ENCODE data around the gene ERI3. TPM values are rescaled to one million over a fixed set of nuclear protein-coding genes. Genes with fewer than 3 reads are reported as not detected.

Gene ERI3
- 38.3 TPM for polyA plus RNA-seq
- long read RNA-seq, donor 1, partial matches to known transcripts, result 0 of 4 reads
- long read RNA-seq, donor 1, other reads (novel, unspliced or antisense), result 0 of 4 reads
- long read RNA-seq, donor 2, transcript ERI3-201 (9 exons, 1,684 nt), result major isoform, 6 of 16 reads
- long read RNA-seq, donor 2, partial matches to known transcripts, result 10 of 16 reads
- long read RNA-seq, donor 2, other reads (novel, unspliced or antisense), result 0 of 16 reads
- long read RNA-seq, donor 3, result 0 reads
- long read RNA-seq, donor 4, partial matches to known transcripts, result 0 of 1 reads
- long read RNA-seq, donor 4, other reads (novel, unspliced or antisense), result 0 of 1 reads
- long read RNA-seq, donor 5, transcript ERI3-201 (9 exons, 1,684 nt), result major isoform, 5 of 5 reads
- long read RNA-seq, donor 5, partial matches to known transcripts, result 0 of 5 reads
- long read RNA-seq, donor 5, other reads (novel, unspliced or antisense), result 0 of 5 reads
- long read RNA-seq, donor 6, partial matches to known transcripts, result 15 of 17 reads
- long read RNA-seq, donor 6, other reads (novel, unspliced or antisense), result 0 of 17 reads
- long read RNA-seq, donor 7, transcript ERI3-201 (9 exons, 1,684 nt), result major isoform, 5 of 5 reads
- long read RNA-seq, donor 7, partial matches to known transcripts, result 0 of 5 reads
- long read RNA-seq, donor 7, other reads (novel, unspliced or antisense), result 0 of 5 reads
- long read RNA-seq, donor 8, transcript ERI3-201 (9 exons, 1,684 nt), result major isoform, 8 of 8 reads
- long read RNA-seq, donor 8, partial matches to known transcripts, result 0 of 8 reads
- long read RNA-seq, donor 8, other reads (novel, unspliced or antisense), result 0 of 8 reads
- long read RNA-seq, donor 9, partial matches to known transcripts, result 7 of 11 reads
- long read RNA-seq, donor 9, other reads (novel, unspliced or antisense), result 0 of 11 reads
- long read RNA-seq, donor 10, partial matches to known transcripts, result 13 of 17 reads
- long read RNA-seq, donor 10, other reads (novel, unspliced or antisense), result 0 of 17 reads
- long read RNA-seq, donor 11, transcript ERI3-201 (9 exons, 1,684 nt), result major isoform, 7 of 7 reads
- long read RNA-seq, donor 11, partial matches to known transcripts, result 0 of 7 reads
- long read RNA-seq, donor 11, other reads (novel, unspliced or antisense), result 0 of 7 reads

- no peaks in the 10 kb centered on the region for H3K4me1 ChIP-seq (ENCODE audit: control insufficient read depth, insufficient read depth, low read length)
- no peaks in the 10 kb centered on the region for H3K27me3 ChIP-seq (ENCODE audit: control insufficient read depth, insufficient read depth, low read length)
- H3K36me3 ChIP-seq (ENCODE audit: control insufficient read depth, insufficient read depth, low read length), result no peaks in the 10 kb centered on the region
- peak within 1 kb of the TSS; percentile 93 for H3K4me3 ChIP-seq (ENCODE audit: low read length)
- peak; percentile 98 to 99 for DNase-seq
- no peaks in the 10 kb centered on the region for H3K9me3 ChIP-seq (ENCODE audit: control insufficient read depth, low read depth, low read length)
- no peak within 1 kb of the TSS for H3K27ac ChIP-seq (ENCODE audit: low read length)
- no CpG with 5 or more reads among the region's 65 CpGs for WGBS (ENCODE audit: insufficient coverage, low lambda C conversion rate)
These were observed at the start of gene ERI3 for GRCh38 chr1:44354840-44355581. Gene ERI3 (minus strand): TSS chr1:44355257. CDS start chr1:44355026, 231 bp downstream.

GRCh38 chr1:44401256-44402228, 46.5 kb upstream of the ERI3 start:
- Histone ChIP-seq H3K36me3 (ENCODE audit: control insufficient read depth, insufficient read depth, low read length) (no peaks in the 10 kb centered on the region), H3K4me3 (ENCODE audit: low read length) (no peak overlapping the region), H3K27me3 (ENCODE audit: control insufficient read depth, insufficient read depth, low read length) (peaks cover 50% of the 10 kb centered on the region), H3K9me3 (ENCODE audit: control insufficient read depth, low read depth, low read length) (no peaks in the 10 kb centered on the region), H3K27ac (ENCODE audit: low read length) (no peak overlapping the region), H3K4me1 (ENCODE audit: control insufficient read depth, insufficient read depth, low read length) (peaks cover 8% of the 10 kb centered on the region)
- DNase-seq, result no peak
- WGBS (ENCODE audit: insufficient coverage, low lambda C conversion rate), result 51% methylated on average over 5 of the region's 12 CpGs

- no CpG with 5 or more reads among the region's 1 CpG for WGBS (ENCODE audit: insufficient coverage, low lambda C conversion rate)
- no peak for DNase-seq
- no peaks in the 10 kb centered on the region for H3K36me3 ChIP-seq (ENCODE audit: control insufficient read depth, insufficient read depth, low read length)
- H3K27ac ChIP-seq (ENCODE audit: low read length), result no peak overlapping the region
- H3K4me1 ChIP-seq (ENCODE audit: control insufficient read depth, insufficient read depth, low read length), result no peaks in the 10 kb centered on the region
- H3K27me3 ChIP-seq (ENCODE audit: control insufficient read depth, insufficient read depth, low read length), result peaks cover 7% of the 10 kb centered on the region
- H3K9me3 ChIP-seq (ENCODE audit: control insufficient read depth, low read depth, low read length), result no peaks in the 10 kb centered on the region
- no peak overlapping the region for H3K4me3 ChIP-seq (ENCODE audit: low read length)
These were observed 35.2 kb upstream of the ERI3 start for GRCh38 chr1:44390277-44390676.

- H3K9me3 ChIP-seq (ENCODE audit: control insufficient read depth, low read depth, low read length), result no peaks in the 10 kb centered on the region
- H3K4me3 ChIP-seq (ENCODE audit: low read length), result no peak overlapping the region
- no peaks in the 10 kb centered on the region for H3K4me1 ChIP-seq (ENCODE audit: control insufficient read depth, insufficient read depth, low read length)
- no peak for DNase-seq
- H3K36me3 ChIP-seq (ENCODE audit: control insufficient read depth, insufficient read depth, low read length), result no peaks in the 10 kb centered on the region
- H3K27me3 ChIP-seq (ENCODE audit: control insufficient read depth, insufficient read depth, low read length), result peaks cover 7% of the 10 kb centered on the region
- WGBS (ENCODE audit: insufficient coverage, low lambda C conversion rate), result 56% methylated on average over 1 of the region's 1 CpG
- H3K27ac ChIP-seq (ENCODE audit: low read length), result no peak overlapping the region
These were observed 34.4 kb upstream of the ERI3 start for GRCh38 chr1:44389437-44389836.

- Histone ChIP-seq H3K27ac (ENCODE audit: low read length) (no peak overlapping the region), H3K4me3 (ENCODE audit: low read length) (no peak overlapping the region), H3K27me3 (ENCODE audit: control insufficient read depth, insufficient read depth, low read length) (peaks cover 9% of the 10 kb centered on the region), H3K9me3 (ENCODE audit: control insufficient read depth, low read depth, low read length) (no peaks in the 10 kb centered on the region), H3K36me3 (ENCODE audit: control insufficient read depth, insufficient read depth, low read length) (no peaks in the 10 kb centered on the region), H3K4me1 (ENCODE audit: control insufficient read depth, insufficient read depth, low read length) (no peaks in the 10 kb centered on the region)
- WGBS (ENCODE audit: insufficient coverage, low lambda C conversion rate), result no CpG with 5 or more reads among the region's 2 CpGs
- DNase-seq, result no peak
These were observed 33.5 kb upstream of the ERI3 start for GRCh38 chr1:44388551-44388950.

- H3K27me3 ChIP-seq (ENCODE audit: control insufficient read depth, insufficient read depth, low read length), result peaks cover 5% of the 10 kb centered on the region
- H3K9me3 ChIP-seq (ENCODE audit: control insufficient read depth, low read depth, low read length), result no peaks in the 10 kb centered on the region
- no peak for DNase-seq
- no peak overlapping the region for H3K4me3 ChIP-seq (ENCODE audit: low read length)
- WGBS (ENCODE audit: insufficient coverage, low lambda C conversion rate), result no CpG with 5 or more reads among the region's 3 CpGs
- no peaks in the 10 kb centered on the region for H3K36me3 ChIP-seq (ENCODE audit: control insufficient read depth, insufficient read depth, low read length)
- H3K27ac ChIP-seq (ENCODE audit: low read length), result no peak overlapping the region
- no peaks in the 10 kb centered on the region for H3K4me1 ChIP-seq (ENCODE audit: control insufficient read depth, insufficient read depth, low read length)
These were observed 25.7 kb upstream of the ERI3 start for GRCh38 chr1:44380666-44381177.

- H3K4me3 ChIP-seq (ENCODE audit: low read length), result no peak overlapping the region
- H3K4me1 ChIP-seq (ENCODE audit: control insufficient read depth, insufficient read depth, low read length), result no peaks in the 10 kb centered on the region
- H3K27ac ChIP-seq (ENCODE audit: low read length), result no peak overlapping the region
- peaks cover 4% of the 10 kb centered on the region for H3K27me3 ChIP-seq (ENCODE audit: control insufficient read depth, insufficient read depth, low read length)
- peak; percentile 36 to 41 for DNase-seq
- H3K9me3 ChIP-seq (ENCODE audit: control insufficient read depth, low read depth, low read length), result no peaks in the 10 kb centered on the region
- no peaks in the 10 kb centered on the region for H3K36me3 ChIP-seq (ENCODE audit: control insufficient read depth, insufficient read depth, low read length)
- WGBS (ENCODE audit: insufficient coverage, low lambda C conversion rate), result 93% methylated on average over 2 of the region's 12 CpGs
These were observed 23.1 kb upstream of the ERI3 start for GRCh38 chr1:44377925-44378784.

GRCh38 chr1:44375547-44375946, 20.5 kb upstream of the ERI3 start:
- H3K27ac ChIP-seq (ENCODE audit: low read length), result no peak overlapping the region
- no peak for DNase-seq
- no CpG with 5 or more reads among the region's 6 CpGs for WGBS (ENCODE audit: insufficient coverage, low lambda C conversion rate)
- H3K27me3 ChIP-seq (ENCODE audit: control insufficient read depth, insufficient read depth, low read length), result peaks cover 2% of the 10 kb centered on the region
- H3K4me1 ChIP-seq (ENCODE audit: control insufficient read depth, insufficient read depth, low read length), result no peaks in the 10 kb centered on the region
- H3K36me3 ChIP-seq (ENCODE audit: control insufficient read depth, insufficient read depth, low read length), result no peaks in the 10 kb centered on the region
- H3K4me3 ChIP-seq (ENCODE audit: low read length), result no peak overlapping the region
- no peaks in the 10 kb centered on the region for H3K9me3 ChIP-seq (ENCODE audit: control insufficient read depth, low read depth, low read length)

All from large intestine (tissue), 12 donors.